Measurements from ENCODE around the gene NEK1.
"Not testable (repeated sequence)": the region's sequence is repeated elsewhere in the genome, so short reads cannot be mapped to it uniquely, and the experiment has no call there.

The NEK1 gene

GRCh38 chr4:169492436-169493163 lies 119.8 kb downstream of the NEK1 start:
- TF ChIP-seq JUND (IDR thresholded peaks at IDR 0.05; ENCODE audit: low read depth), result no peak
- in situ Hi-C loops (cut with HindIII; ENCODE audit: low pct_unique_long_range_greater_than_20kb, low sequenced_read_pairs), result no loop called here
- peak; percentile 17 to 57 for DNase-seq (ENCODE audit: low read depth in 1 of 2, low spot score in 1 of 2)

GRCh38 chr4:169491211-169491610 lies 121.2 kb downstream of the NEK1 start:
- TF ChIP-seq JUND (IDR thresholded peaks at IDR 0.05; ENCODE audit: low read depth), result no peak
- in situ Hi-C loops (cut with HindIII; ENCODE audit: low pct_unique_long_range_greater_than_20kb, low sequenced_read_pairs), result no loop called here
- no peak for DNase-seq (ENCODE audit: low read depth in 1 of 2, low spot score in 1 of 2)

GRCh38 chr4:169489306-169489705 lies 123.1 kb downstream of the NEK1 start:
- TF ChIP-seq JUND (IDR thresholded peaks at IDR 0.05; ENCODE audit: low read depth), result no peak
- in situ Hi-C loops (cut with HindIII; ENCODE audit: low pct_unique_long_range_greater_than_20kb, low sequenced_read_pairs), result no loop called here
- DNase-seq (ENCODE audit: low read depth in 1 of 2, low spot score in 1 of 2), result no peak

GRCh38 chr4:169485791-169486742 lies 126.3 kb downstream of the NEK1 start:
- in situ Hi-C loops (cut with HindIII; ENCODE audit: low pct_unique_long_range_greater_than_20kb, low sequenced_read_pairs), result no loop called here
- no peak for TF ChIP-seq JUND (IDR thresholded peaks at IDR 0.05; ENCODE audit: low read depth)
- DNase-seq (ENCODE audit: low read depth in 1 of 2, low spot score in 1 of 2), result peak; percentile 8 to 69

GRCh38 chr4:169485086-169485485 lies 127.3 kb downstream of the NEK1 start:
- in situ Hi-C loops (cut with HindIII; ENCODE audit: low pct_unique_long_range_greater_than_20kb, low sequenced_read_pairs), result no loop called here

GRCh38 chr4:169484485-169484884 lies 127.9 kb downstream of the NEK1 start:
- DNase-seq (ENCODE audit: low read depth in 1 of 2, low spot score in 1 of 2), result no peak
- in situ Hi-C loops (cut with HindIII; ENCODE audit: low pct_unique_long_range_greater_than_20kb, low sequenced_read_pairs), result no loop called here
- TF ChIP-seq JUND (IDR thresholded peaks at IDR 0.05; ENCODE audit: low read depth), result no peak

More at GRCh38 chr4:169485086-169485485, 127.3 kb downstream of the NEK1 start:
- TF ChIP-seq JUND (IDR thresholded peaks at IDR 0.05; ENCODE audit: low read depth), result no peak
- no peak for DNase-seq (ENCODE audit: low read depth in 1 of 2, low spot score in 1 of 2)

GRCh38 chr4:169464080-169464479 lies 148.3 kb downstream of the NEK1 start:
- in situ Hi-C loops (cut with HindIII; ENCODE audit: low pct_unique_long_range_greater_than_20kb, low sequenced_read_pairs), result no loop called here
- TF ChIP-seq JUND (IDR thresholded peaks at IDR 0.05; ENCODE audit: low read depth), result no peak
- no peak for DNase-seq (ENCODE audit: low read depth in 1 of 2, low spot score in 1 of 2)

GRCh38 chr4:169460081-169460480 lies 152.3 kb downstream of the NEK1 start:
- no peak for DNase-seq (ENCODE audit: low read depth in 1 of 2, low spot score in 1 of 2)
- in situ Hi-C loops (cut with HindIII; ENCODE audit: low pct_unique_long_range_greater_than_20kb, low sequenced_read_pairs), result no loop called here
- TF ChIP-seq JUND (IDR thresholded peaks at IDR 0.05; ENCODE audit: low read depth), result no peak

GRCh38 chr4:169458575-169458974 lies 153.8 kb downstream of the NEK1 start:
- TF ChIP-seq JUND (IDR thresholded peaks at IDR 0.05; ENCODE audit: low read depth), result no peak
- DNase-seq (ENCODE audit: low read depth in 1 of 2, low spot score in 1 of 2), result no peak
- in situ Hi-C loops (cut with HindIII; ENCODE audit: low pct_unique_long_range_greater_than_20kb, low sequenced_read_pairs), result no loop called here

- DNase-seq (ENCODE audit: low read depth in 1 of 2, low spot score in 1 of 2); in situ Hi-C loops (cut with HindIII; ENCODE audit: low pct_unique_long_range_greater_than_20kb, low sequenced_read_pairs): not testable (repeated sequence)
These were observed 159.7 kb downstream of the NEK1 start for GRCh38 chr4:169452644-169453043.

GRCh38 chr4:169448935-169449334 lies 163.4 kb downstream of the NEK1 start:
- DNase-seq (ENCODE audit: low read depth in 1 of 2, low spot score in 1 of 2); in situ Hi-C loops (cut with HindIII; ENCODE audit: low pct_unique_long_range_greater_than_20kb, low sequenced_read_pairs): not testable (repeated sequence)

GRCh38 chr4:169446824-169447223 lies 165.6 kb downstream of the NEK1 start:
- DNase-seq (ENCODE audit: low read depth in 1 of 2, low spot score in 1 of 2), result no peak
- in situ Hi-C loops (cut with HindIII; ENCODE audit: low pct_unique_long_range_greater_than_20kb, low sequenced_read_pairs), result no loop called here
- no peak for TF ChIP-seq JUND (IDR thresholded peaks at IDR 0.05; ENCODE audit: low read depth)

- TF ChIP-seq JUND (IDR thresholded peaks at IDR 0.05; ENCODE audit: low read depth), result no peak
- DNase-seq (ENCODE audit: low read depth in 1 of 2, low spot score in 1 of 2), result no peak
- in situ Hi-C loops (cut with HindIII; ENCODE audit: low pct_unique_long_range_greater_than_20kb, low sequenced_read_pairs), result no loop called here
These were observed 168.6 kb downstream of the NEK1 start for GRCh38 chr4:169443748-169444147.

Data from T47D (cell line).